NCI-H69 (cell line): ENCODE data around the gene H1-8.

Experiments used
- DNase-seq: peaks from one replicate; lab custom pipeline; 2025; lab: John Stamatoyannopoulos, UW

Gene H1-8

GRCh38 chr3:129593595-129594339 lies 50.8 kb downstream of the H1-8 start:
- peak; percentile 96 for DNase-seq

- DNase-seq, result no peak
Measured at GRCh38 chr3:129594409-129594808, 51.4 kb downstream of the H1-8 start.

GRCh38 chr3:129594907-129595390 lies 52.0 kb downstream of the H1-8 start:
- no peak for DNase-seq

GRCh38 chr3:129595544-129596193 lies 52.7 kb downstream of the H1-8 start:
- no peak for DNase-seq

GRCh38 chr3:129596194-129597086 lies 53.5 kb downstream of the H1-8 start:
- DNase-seq, result peak; percentile 50

GRCh38 chr3:129597087-129597999 lies 54.4 kb downstream of the H1-8 start:
- DNase-seq, result peak; percentile 79

GRCh38 chr3:129598000-129598381 lies 55.0 kb downstream of the H1-8 start:
- DNase-seq, result peak; percentile 63

GRCh38 chr3:129598484-129598883 lies 55.5 kb downstream of the H1-8 start:
- DNase-seq, result no peak

GRCh38 chr3:129599073-129599472 lies 56.1 kb downstream of the H1-8 start:
- DNase-seq, result no peak

GRCh38 chr3:129599607-129600006 lies 56.6 kb downstream of the H1-8 start:
- DNase-seq, result no peak

- DNase-seq, result no peak
Measured at GRCh38 chr3:129600348-129600747, 57.4 kb downstream of the H1-8 start.
